Osteocyte (in vitro differentiated cells): Measurements from ENCODE around the gene RAMAC. TPM values are rescaled to one million over a fixed set of nuclear protein-coding genes. Genes with fewer than 3 reads are reported as not detected.

Experiments used
- DNase-seq: peaks from one replicate; pipeline ENCODE4 v3.0.0; 2021; ENCODE audit warnings: mixed read lengths; ENCODE audit not compliant: unreplicated experiment; ENCODE audit errors: extremely low spot score
- H3K27ac Mint-ChIP-seq: one replicate; pipeline ENCODE4 v1.8.0; 2021; ENCODE audit warnings: mild to moderate bottlenecking, mixed read lengths; ENCODE audit not compliant: unreplicated experiment
- H3K27me3 Mint-ChIP-seq: one replicate; pipeline ENCODE4 v1.8.0; 2021; ENCODE audit warnings: mixed read lengths; ENCODE audit not compliant: unreplicated experiment
- H3K36me3 Mint-ChIP-seq: one replicate; pipeline ENCODE4 v1.8.0; 2021; ENCODE audit warnings: mixed read lengths; ENCODE audit not compliant: unreplicated experiment
- H3K4me1 Mint-ChIP-seq: one replicate; pipeline ENCODE4 v1.8.0; 2021; ENCODE audit warnings: mixed read lengths; ENCODE audit not compliant: unreplicated experiment
- H3K4me3 Mint-ChIP-seq: one replicate; pipeline ENCODE4 v1.8.0; 2021; ENCODE audit warnings: mild to moderate bottlenecking, moderate library complexity, mixed read lengths; ENCODE audit not compliant: unreplicated experiment
- H3K9me3 Mint-ChIP-seq: one replicate; pipeline ENCODE4 v1.8.0; 2021; ENCODE audit warnings: mixed read lengths; ENCODE audit not compliant: unreplicated experiment
- CTCF ChIP-seq: fragments of 200-600 bp; sonication (generic); IDR thresholded peaks from 2 replicates; pipeline ENCODE4 v1.5.0; 2021; ENCODE audit warnings: antibody characterized with exemption, mild to moderate bottlenecking, moderate library complexity
- total RNA-seq: library from RNA; stranded (reverse); gene quantifications from 2 replicates; pipeline ENCODE4 v1.2.1, GENCODE V29; 2021

The RAMAC gene
- total RNA-seq, 1 donor from 2014 or later: 23.8 TPM

- no peak for TF ChIP-seq CTCF
- Mint-ChIP-seq H3K36me3 (no peaks in the 10 kb centered on the region), H3K27me3 (no peaks in the 10 kb centered on the region), H3K27ac (no peak overlapping the region), H3K4me1 (no peaks in the 10 kb centered on the region), H3K4me3 (no peak overlapping the region), H3K9me3 (no peaks in the 10 kb centered on the region)
- no peak for DNase-seq
These were observed 19.3 kb upstream of the RAMAC start for GRCh38 chr15:82966671-82967071.

GRCh38 chr15:82968066-82968465 lies 17.9 kb upstream of the RAMAC start:
- Mint-ChIP-seq H3K4me3 (no peak overlapping the region), H3K36me3 (no peaks in the 10 kb centered on the region), H3K9me3 (no peaks in the 10 kb centered on the region), H3K27ac (no peak overlapping the region), H3K27me3 (no peaks in the 10 kb centered on the region), H3K4me1 (no peaks in the 10 kb centered on the region)
- TF ChIP-seq CTCF: no peak
- DNase-seq: no peak

GRCh38 chr15:82969353-82969752 lies 16.7 kb upstream of the RAMAC start:
- no peaks in the 10 kb centered on the region for H3K36me3 Mint-ChIP-seq
- no peaks in the 10 kb centered on the region for H3K9me3 Mint-ChIP-seq
- no peaks in the 10 kb centered on the region for H3K27me3 Mint-ChIP-seq
- H3K4me1 Mint-ChIP-seq: no peaks in the 10 kb centered on the region
- H3K4me3 Mint-ChIP-seq: no peak overlapping the region
- DNase-seq: no peak
- TF ChIP-seq CTCF: no peak
- H3K27ac Mint-ChIP-seq: no peak overlapping the region

- no peak for TF ChIP-seq CTCF
- Mint-ChIP-seq H3K27ac (no peak overlapping the region), H3K27me3 (no peaks in the 10 kb centered on the region), H3K4me3 (no peak overlapping the region), H3K9me3 (no peaks in the 10 kb centered on the region), H3K4me1 (no peaks in the 10 kb centered on the region), H3K36me3 (no peaks in the 10 kb centered on the region)
- no peak for DNase-seq
These were observed 15.8 kb upstream of the RAMAC start for GRCh38 chr15:82970078-82970686.

- H3K9me3 Mint-ChIP-seq: no peaks in the 10 kb centered on the region
- H3K4me1 Mint-ChIP-seq: no peaks in the 10 kb centered on the region
- no peak overlapping the region for H3K27ac Mint-ChIP-seq
- H3K36me3 Mint-ChIP-seq: no peaks in the 10 kb centered on the region
- TF ChIP-seq CTCF: no peak
- H3K27me3 Mint-ChIP-seq: no peaks in the 10 kb centered on the region
- no peak overlapping the region for H3K4me3 Mint-ChIP-seq
- no peak for DNase-seq
These were observed 15.3 kb upstream of the RAMAC start for GRCh38 chr15:82970696-82971095.
